Body of pancreas (tissue), 4 donors: ENCODE data around the gene PCMTD2. TPM values are rescaled to one million over a fixed set of nuclear protein-coding genes. Genes with fewer than 3 reads are reported as not detected.

Experiments used
- ATAC-seq: fragments of 150-250 bp; one replicate; pipeline ENCODE4 v1.9.1; 2016
- DNase-seq, 4 donors: peaks; one replicate each; pipeline ENCODE4 v3.0.0-alpha.2; 2019
- H3K27ac ChIP-seq, 4 donors: fragments of 200-600 bp; sonication (generic); 1 replicate in 3 of 4; 2 replicates in 1 of 4; pipeline versions ENCODE4 v1.5.1 to v1.6.1; 2016 to 2019; ENCODE audit warnings: mild to moderate bottlenecking in 1 of 4, mixed read lengths in 1 of 4, moderate library complexity in 1 of 4
- H3K27me3 ChIP-seq, 2 donors: fragments of 200-600 bp; sonication (generic); one replicate each; pipeline ENCODE4 v1.6.0; 2016; ENCODE audit warnings: mild to moderate bottlenecking in 1 of 2
- H3K36me3 ChIP-seq, 2 donors: fragments of 200-600 bp; sonication (generic); replicated peaks in 1 of 2; 2 replicates each; pipeline ENCODE4 v1.5.1; 2016; ENCODE audit warnings: low read depth in 2 of 2; ENCODE audit not compliant: insufficient read depth in 1 of 2
- H3K4me1 ChIP-seq: fragments of 200-600 bp; sonication (generic); one replicate; pipeline ENCODE4 v1.6.0; 2016
- H3K4me3 ChIP-seq, 2 donors: fragments of 200-600 bp; sonication (generic); 1 replicate in 1 of 2; 2 replicates in 1 of 2; pipeline ENCODE4 v1.5.1; 2016 to 2019
- H3K9me3 ChIP-seq, 3 donors: fragments of 200-600 bp; sonication (generic); 1 replicate in 2 of 3; 2 replicates in 1 of 3; pipeline ENCODE4 v1.5.1; 2016
- CTCF ChIP-seq, 7 experiments: fragments of 450-650 bp in 4 of 7; fragments of 200-600 bp in 3 of 7; sonication (generic) in 3 of 7; IDR thresholded peaks; one replicate each; pipeline ENCODE4 v1.5.1; 2016 to 2019; ENCODE audit warnings: antibody characterized with exemption in 7 of 7
- POLR2A ChIP-seq, 3 donors: fragments of 450-650 bp; IDR thresholded peaks; one replicate each; pipeline ENCODE4 v1.6.1; 2016; ENCODE audit warnings: antibody characterized with exemption in 3 of 3, mild to moderate bottlenecking in 2 of 3
- WGBS, 2 donors: methylation state at CpG; one replicate each; pipeline ENCODE4 v1.1.5; 2017; 5-methylcytosine and 5-hydroxymethylcytosine counted together
- intact Hi-C: fragments of 100-400 bp; cut with DNase I; formaldehyde crosslinking; loops from one replicate; pipeline ENCODE4 v1.15.1; 2023
- total RNA-seq, 2 donors: library from RNA; depleted of rRNA; stranded (reverse); fragments of >200 nt; gene quantifications; one replicate each; pipeline ENCODE4 v1.1.0, GENCODE V29; 2016

Gene PCMTD2
- total RNA-seq, 2 donors from 2014 or later: 25.1 to 45.9 TPM

- no peaks in the 10 kb centered on the region for H3K36me3 ChIP-seq
Observed at GRCh38 chr20:64219730-64220129, 35.8 kb upstream of the PCMTD2 start.

GRCh38 chr20:64220420-64220819 lies 35.1 kb upstream of the PCMTD2 start:
- ATAC-seq (no peak), DNase-seq (no peak)
- Histone ChIP-seq H3K4me1 (peaks cover 5% of the 10 kb centered on the region), H3K4me3 (no peak overlapping the region), H3K36me3 (no peaks in the 10 kb centered on the region), H3K27ac (no peak overlapping the region), H3K9me3 (no peaks in the 10 kb centered on the region), H3K27me3 (no peaks in the 10 kb centered on the region)
- intact Hi-C loops: no loop called here
- TF ChIP-seq POLR2A (IDR thresholded peaks at IDR 0.05): no peak
- TF ChIP-seq CTCF (IDR thresholded peaks at IDR 0.05): no peak
- WGBS, 2 donors: 48 to 54% methylated on average over 5 to 8 of the region's 8 CpGs

More at GRCh38 chr20:64219730-64220129, 35.8 kb upstream of the PCMTD2 start:
- intact Hi-C loops: no loop called here
- WGBS, 2 donors: 79 to 83% methylated on average over 4 to 16 of the region's 16 CpGs
- no peak for DNase-seq
- H3K27ac ChIP-seq: no peak overlapping the region
- ATAC-seq: no peak
- no peaks in the 10 kb centered on the region for H3K9me3 ChIP-seq
- H3K4me3 ChIP-seq: no peak overlapping the region
- no peaks in the 10 kb centered on the region for H3K27me3 ChIP-seq
- TF ChIP-seq POLR2A (IDR thresholded peaks at IDR 0.05) (no peak), CTCF (IDR thresholded peaks at IDR 0.05) (no peak)
- H3K4me1 ChIP-seq: peaks cover 5% of the 10 kb centered on the region

GRCh38 chr20:64220891-64221527 lies 34.5 kb upstream of the PCMTD2 start:
- H3K4me3 ChIP-seq: no peak overlapping the region
- no peak overlapping the region for H3K27ac ChIP-seq
- H3K27me3 ChIP-seq: no peaks in the 10 kb centered on the region
- 67 to 72% methylated on average over 14 to 17 of the region's 17 CpGs for WGBS, 2 donors
- no peaks in the 10 kb centered on the region for H3K9me3 ChIP-seq
- H3K36me3 ChIP-seq: no peaks in the 10 kb centered on the region
- intact Hi-C loops: no loop called here
- no peak for ATAC-seq
- peaks cover 5% of the 10 kb centered on the region for H3K4me1 ChIP-seq
- TF ChIP-seq CTCF (IDR thresholded peaks at IDR 0.05): no peak
- TF ChIP-seq POLR2A (IDR thresholded peaks at IDR 0.05): no peak
- DNase-seq: no peak

- peak in 1 of 4 donors; percentile 9 for DNase-seq
- no peaks in the 10 kb centered on the region for H3K36me3 ChIP-seq
- ATAC-seq: peak; percentile 16
- no peak overlapping the region for H3K4me3 ChIP-seq
- TF ChIP-seq POLR2A (IDR thresholded peaks at IDR 0.05): no peak
- no peak for TF ChIP-seq CTCF (IDR thresholded peaks at IDR 0.05)
- no peaks in the 10 kb centered on the region for H3K9me3 ChIP-seq
- peaks cover 5% of the 10 kb centered on the region for H3K4me1 ChIP-seq
- 78% methylated on average over 5 of the region's 5 CpGs; no CpG with 5 or more reads in 1 of the 2 donors for WGBS, 2 donors
- H3K27ac ChIP-seq: no peak overlapping the region
- intact Hi-C loops: no loop called here
- no peaks in the 10 kb centered on the region for H3K27me3 ChIP-seq
Observed at GRCh38 chr20:64222291-64222735, 33.2 kb upstream of the PCMTD2 start.
